HepG2 (cell line): Measurements from ENCODE around the gene BRINP1. TPM values are rescaled to one million over a fixed set of nuclear protein-coding genes. Genes with fewer than 3 reads are reported as not detected.

Experiments
- ARID4A ChIP-seq: sonication (generic); formaldehyde crosslinking; IDR thresholded peaks from 2 replicates; pipeline ENCODE4 v1.5.0; 2020; ENCODE audit warnings: mild to moderate bottlenecking, missing genetic modification reagents, borderline replicate concordance
- BORCS8-MEF2B ChIP-seq: sonication (generic); formaldehyde crosslinking; IDR thresholded peaks from 2 replicates; pipeline ENCODE4 v1.8.0; 2022; ENCODE audit warnings: mild to moderate bottlenecking, missing genetic modification reagents
- FOXP1 ChIP-seq, 2 experiments: fragments of 450-650 bp in 1 of 2; IDR thresholded peaks; 2 replicates each; pipeline ENCODE4 v1.6.1; 2017 to 2018; ENCODE audit warnings: antibody characterized with exemption in 1 of 2
- MIER3 ChIP-seq: IDR thresholded peaks from 2 replicates; pipeline ENCODE4 v1.6.1; 2016; ENCODE audit warnings: missing compliant biosample characterization, borderline replicate concordance
- MTERF4 ChIP-seq: sonication (generic); formaldehyde crosslinking; IDR thresholded peaks from 2 replicates; pipeline ENCODE4 v1.8.0; 2023; ENCODE audit warnings: mild to moderate bottlenecking, missing genetic modification reagents
- SP4 ChIP-seq: sonication (generic); formaldehyde crosslinking; IDR thresholded peaks from 2 replicates; pipeline ENCODE4 v1.8.1; 2023; ENCODE audit warnings: mild to moderate bottlenecking, missing genetic modification reagents
- ZNF512 ChIP-seq: sonication (generic); formaldehyde crosslinking; IDR thresholded peaks from 2 replicates; pipeline ENCODE4 v1.4.0; 2020; ENCODE audit warnings: mild to moderate bottlenecking, missing genetic modification reagents
- ZNF558 ChIP-seq: sonication (generic); formaldehyde crosslinking; IDR thresholded peaks from 2 replicates; pipeline ENCODE4 v1.9.0; 2022; ENCODE audit warnings: mild to moderate bottlenecking, missing genetic modification reagents, borderline replicate concordance
- polyA plus RNA-seq, 8 experiments: library from polyadenylated mRNA; depleted of rRNA in 3 of 8; stranded (reverse) in 7 of 8; unstranded in 1 of 8; fragments of >200 nt; fragmentation: Illumina TruSeq in 4 of 8; extraction: Trizol in 4 of 8; gene quantifications; 2 replicates each; pipeline versions ENCODE4 v1.2.1 to v1.2.3, GENCODE V29; 2011 to 2016; ENCODE audit warnings: low read depth in 4 of 8, missing spikeins in 1 of 8, mixed read lengths in 1 of 8; ENCODE audit not compliant: insufficient read depth in 1 of 8
- total RNA-seq, 5 experiments: library from RNA; depleted of rRNA; stranded (reverse); fragments of >200 nt; fragmentation: Illumina TruSeq; extraction: Trizol; gene quantifications; 2 replicates each; pipeline ENCODE4 v1.2.3, GENCODE V29; 2016; ENCODE audit warnings: low read depth in 1 of 5

The BRINP1 gene
- total and polyA plus RNA-seq, 2 of the 13 experiments (the other 11 are each of a cell fraction or from before 2014, with no cell fraction given), result not detected

- no peak for TF ChIP-seq MTERF4
- TF ChIP-seq FOXP1 (IDR thresholded peaks at IDR 0.05), result no peak
- TF ChIP-seq FOXP1 (CRISPR knock-in tag; IDR thresholded peaks at IDR 0.05), result no peak
- no peak for TF ChIP-seq ARID4A (CRISPR knock-in tag)
- no peak for TF ChIP-seq SP4 (CRISPR knock-in tag)
- TF ChIP-seq ZNF558 (CRISPR knock-in tag), result no peak
- no peak for TF ChIP-seq MIER3 (CRISPR knock-in tag)
- TF ChIP-seq BORCS8-MEF2B (CRISPR knock-in tag), result no peak
- TF ChIP-seq ZNF512, result no peak
These were observed 40.3 kb upstream of the BRINP1 start (continued) for GRCh38 chr9:119409552-119409951.
